Measurements from ENCODE around the gene SEMA4F.

The SEMA4F gene

DNA sequence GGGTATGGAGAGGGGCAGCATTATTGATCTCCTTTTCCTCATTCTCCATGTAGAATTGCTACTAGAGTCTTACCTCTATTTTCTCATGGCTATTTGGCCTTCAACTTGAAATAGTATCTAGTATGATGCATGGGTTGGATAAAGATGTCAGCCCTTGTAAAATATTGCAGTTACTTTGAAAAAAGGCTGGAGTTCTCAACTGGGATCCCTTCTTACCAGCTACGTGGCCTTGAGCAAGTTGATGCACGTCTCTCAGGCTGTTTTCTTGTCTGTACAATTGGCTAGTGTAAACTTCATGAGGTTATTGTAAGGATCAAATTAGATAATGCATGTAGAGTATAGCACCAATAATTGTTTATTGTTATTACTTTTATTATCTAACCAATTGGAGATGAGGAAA lies 50.2 kb downstream of the SEMA4F start:
- DNase-seq (ENCODE audit: low read depth in 4 of 4, low spot score in 1 of 4), result no peak

DNA sequence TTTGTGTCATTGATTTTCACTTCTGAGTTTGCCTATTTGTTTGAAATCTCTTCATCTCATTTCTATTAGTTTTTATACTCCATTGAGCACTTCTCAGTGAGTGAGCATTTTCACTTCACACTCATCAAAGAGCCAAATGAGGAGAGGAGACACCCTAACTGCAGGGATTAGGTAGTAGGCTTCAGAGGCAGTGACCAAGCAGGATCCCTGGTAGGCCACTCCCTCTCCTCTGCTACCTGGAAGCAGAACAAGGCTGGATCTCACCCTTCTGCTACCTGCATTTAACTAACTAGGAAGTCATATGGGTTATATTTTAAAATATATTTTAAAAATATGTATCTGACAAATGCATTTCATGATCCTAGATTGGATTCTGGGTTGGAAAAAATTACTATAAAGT lies 52.7 kb downstream of the SEMA4F start:
- no peak for DNase-seq (ENCODE audit: low read depth in 4 of 4, low spot score in 1 of 4)

DNA sequence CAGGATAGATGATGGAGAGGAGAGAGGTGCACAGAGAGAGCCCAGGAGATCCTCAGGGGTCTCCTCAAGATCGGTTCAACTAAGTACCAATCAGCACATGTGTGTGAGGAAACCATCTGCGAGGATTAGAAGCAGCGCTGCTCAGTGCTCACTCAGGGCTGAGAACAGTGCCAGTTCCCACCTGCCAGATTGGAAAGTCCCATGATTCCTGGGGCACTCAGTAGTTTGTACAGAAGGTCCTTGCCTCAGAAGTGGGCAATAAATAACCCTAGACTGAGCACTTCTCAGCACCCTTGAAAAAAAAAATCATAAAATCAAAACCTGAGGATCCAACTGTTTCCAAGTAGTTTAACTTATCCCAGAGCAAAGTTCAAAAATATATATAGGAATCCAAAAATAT lies 53.8 kb downstream of the SEMA4F start:
- no peak for DNase-seq (ENCODE audit: low read depth in 4 of 4, low spot score in 1 of 4)

DNA sequence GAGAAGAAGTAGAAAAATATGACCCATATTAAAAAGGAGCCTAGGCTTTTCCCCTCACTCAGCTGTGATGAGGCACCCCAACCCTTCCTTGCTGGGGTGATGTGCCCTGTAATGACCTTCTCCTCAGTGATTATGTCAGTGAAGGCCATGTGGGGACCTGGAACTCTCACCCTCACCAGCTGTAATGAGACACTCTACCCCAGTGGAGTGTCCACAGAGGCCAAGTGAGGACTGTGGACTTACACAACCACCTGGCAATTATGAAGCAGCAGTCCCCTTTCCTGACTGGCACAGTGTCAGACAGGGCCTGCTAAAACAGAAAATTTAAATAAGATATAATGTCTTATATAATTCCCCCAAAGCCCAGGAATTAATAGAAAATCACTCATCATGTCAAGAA lies 54.2 kb downstream of the SEMA4F start:
- DNase-seq (ENCODE audit: low read depth in 4 of 4, low spot score in 1 of 4), result no peak

DNA sequence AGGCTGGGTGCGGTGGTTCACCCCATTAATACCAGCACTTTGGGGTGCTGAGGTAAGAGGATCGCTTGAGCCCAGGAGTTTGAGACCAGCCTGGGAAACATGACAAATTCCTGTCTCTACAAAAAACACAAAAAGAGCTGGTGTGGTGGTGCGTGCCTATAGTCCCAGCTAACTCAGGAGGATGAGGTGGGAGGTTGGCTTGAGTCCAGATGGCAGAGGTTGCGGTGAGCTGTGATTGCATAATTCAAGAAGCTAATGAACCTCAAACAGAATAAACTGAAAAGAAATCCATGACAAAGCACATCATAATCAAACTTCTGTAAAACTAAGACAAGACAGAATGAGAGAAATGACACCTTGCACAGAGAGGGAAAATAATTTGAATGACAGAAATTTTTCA lies 54.8 kb downstream of the SEMA4F start:
- DNase-seq (ENCODE audit: low read depth in 4 of 4, low spot score in 1 of 4), result no peak

DNA sequence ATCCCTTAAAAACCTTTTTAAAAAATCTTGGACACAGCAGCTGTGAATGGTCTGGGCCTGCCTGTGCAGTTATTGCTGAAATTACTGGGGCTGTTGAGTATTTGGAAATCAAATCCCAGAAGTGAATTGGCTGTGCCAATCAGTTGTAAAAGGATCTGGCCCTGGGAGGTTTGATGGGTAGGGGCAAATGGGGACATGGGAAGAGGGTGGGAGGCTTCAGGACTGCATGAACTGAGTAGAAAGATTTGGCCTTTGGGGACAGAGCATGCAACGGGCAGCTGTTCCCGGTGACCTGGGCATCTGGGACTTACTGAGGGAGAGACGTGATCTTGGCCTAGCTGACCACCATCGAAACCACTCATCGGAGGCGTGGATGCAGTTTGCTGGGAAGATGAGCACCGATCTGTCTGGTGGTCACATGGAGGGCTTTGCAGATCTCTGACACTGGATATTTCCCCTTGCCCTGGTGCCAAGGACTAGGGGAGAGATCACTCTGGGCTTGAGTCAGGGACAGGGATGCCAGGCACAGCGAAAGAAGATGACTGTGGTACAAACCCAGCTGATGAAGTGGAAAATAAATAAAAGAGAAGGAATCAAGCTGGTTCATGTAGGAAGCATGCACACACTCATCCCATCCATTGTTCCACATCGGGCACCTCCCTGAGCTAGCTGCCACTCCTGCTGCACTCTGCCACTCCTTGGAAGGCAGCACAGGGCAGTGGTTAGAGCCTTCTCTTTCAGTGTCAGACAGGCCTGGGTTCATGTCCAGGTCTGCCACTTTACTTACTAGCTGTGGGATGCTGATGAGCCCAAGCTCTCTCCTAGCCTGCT lies 58.4 kb downstream of the SEMA4F start:
- DNase-seq (ENCODE audit: low read depth in 4 of 4, low spot score in 1 of 4), result no peak

DNA sequence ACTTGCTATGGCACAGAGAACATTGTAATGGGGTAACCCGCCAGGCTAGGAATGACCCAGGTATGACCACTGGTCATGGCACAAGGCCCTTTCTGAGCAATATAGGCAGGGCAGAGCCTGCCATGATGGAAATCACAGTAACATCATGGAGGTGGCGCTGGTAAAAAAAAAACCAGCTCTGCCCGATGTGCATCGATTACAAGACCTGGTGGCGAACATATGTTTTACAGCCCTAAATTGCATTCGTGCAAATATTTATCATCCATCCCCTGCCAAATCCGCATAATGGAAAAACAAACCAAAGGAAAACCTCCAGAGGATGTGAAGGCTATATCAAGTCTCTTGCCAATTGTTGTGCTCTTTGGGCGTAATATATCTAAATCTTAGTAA lies 60.6 kb downstream of the SEMA4F start:
- no peak for DNase-seq (ENCODE audit: low read depth in 4 of 4, low spot score in 1 of 4)

DNA sequence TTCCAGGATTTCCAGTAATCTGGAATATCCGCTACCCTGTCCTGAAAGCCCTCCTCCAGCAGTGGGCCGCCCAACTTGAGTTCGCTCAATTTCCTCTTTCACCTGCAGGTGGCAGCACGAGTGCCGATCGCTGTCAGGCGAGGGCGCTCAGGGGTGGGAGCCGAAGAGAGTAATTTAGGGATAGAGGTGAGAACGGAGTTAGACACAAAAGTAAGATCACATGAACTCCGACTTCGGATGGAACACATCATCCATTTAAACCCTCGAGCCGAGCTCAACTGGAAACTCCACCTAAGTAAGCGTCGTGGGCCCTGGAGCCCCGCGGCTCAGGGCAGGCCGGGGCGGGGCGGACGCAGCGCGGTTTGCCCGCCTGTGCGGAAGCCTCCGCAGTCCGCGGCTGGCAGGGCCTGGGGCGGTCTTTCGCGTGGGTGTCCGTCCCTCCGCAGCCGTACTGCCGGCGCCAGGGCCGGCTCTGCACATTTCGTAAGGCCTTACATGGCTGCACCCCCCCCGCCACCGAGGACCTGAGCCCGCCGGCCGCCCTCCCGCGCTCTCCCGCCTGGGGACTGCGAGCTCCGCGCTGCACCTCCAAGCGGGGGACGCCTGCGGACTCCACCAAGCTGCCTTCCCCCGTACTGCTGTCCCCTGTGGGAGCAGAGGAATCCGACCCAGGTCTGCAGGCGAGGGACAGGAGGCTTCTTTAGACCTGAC lies 61.2 kb downstream of the SEMA4F start:
- peak; percentile 57 to 76 (median 66) for DNase-seq (ENCODE audit: low read depth in 4 of 4, low spot score in 1 of 4)

DNA sequence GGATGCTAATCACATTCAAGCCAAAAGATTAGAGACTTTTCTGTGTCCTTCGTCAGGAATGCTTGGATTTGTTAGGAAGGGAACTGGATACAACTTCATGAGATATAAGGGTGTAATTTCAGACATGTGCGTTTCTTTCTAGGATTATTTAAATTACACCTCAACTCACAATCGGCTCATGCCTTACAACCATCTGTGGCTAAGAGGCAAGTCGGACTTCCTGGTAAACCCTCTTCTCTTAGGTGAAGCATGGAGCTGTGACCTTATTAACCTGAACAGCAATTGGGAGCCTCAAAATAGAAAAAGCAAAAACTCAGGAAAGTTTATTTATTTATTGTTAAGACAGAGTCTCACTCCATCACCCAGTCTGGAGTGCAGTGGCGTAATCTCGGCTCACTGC lies 61.8 kb downstream of the SEMA4F start:
- DNase-seq (ENCODE audit: low read depth in 4 of 4, low spot score in 1 of 4), result no peak

DNA sequence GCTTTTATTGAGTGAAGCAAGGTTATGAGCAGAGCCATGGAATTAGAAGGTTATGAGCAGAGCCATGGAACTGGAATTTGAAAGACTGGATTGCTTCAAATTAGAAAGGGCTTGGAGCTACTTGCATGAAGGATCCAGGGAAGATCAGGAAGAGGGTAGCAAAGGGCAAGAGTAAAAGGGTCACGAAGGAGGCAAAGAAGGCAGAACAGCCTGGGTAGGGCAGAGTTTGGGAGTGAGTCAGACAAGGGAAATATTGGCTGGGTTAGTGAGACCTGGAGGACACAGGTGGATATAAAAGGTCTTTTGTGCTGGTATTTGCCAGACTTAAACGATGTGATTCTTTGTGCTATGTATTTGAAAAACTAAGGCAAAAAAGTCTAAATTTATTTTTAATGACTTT lies 65.0 kb downstream of the SEMA4F start:
- DNase-seq (ENCODE audit: low read depth in 4 of 4, low spot score in 1 of 4), result no peak

DNA sequence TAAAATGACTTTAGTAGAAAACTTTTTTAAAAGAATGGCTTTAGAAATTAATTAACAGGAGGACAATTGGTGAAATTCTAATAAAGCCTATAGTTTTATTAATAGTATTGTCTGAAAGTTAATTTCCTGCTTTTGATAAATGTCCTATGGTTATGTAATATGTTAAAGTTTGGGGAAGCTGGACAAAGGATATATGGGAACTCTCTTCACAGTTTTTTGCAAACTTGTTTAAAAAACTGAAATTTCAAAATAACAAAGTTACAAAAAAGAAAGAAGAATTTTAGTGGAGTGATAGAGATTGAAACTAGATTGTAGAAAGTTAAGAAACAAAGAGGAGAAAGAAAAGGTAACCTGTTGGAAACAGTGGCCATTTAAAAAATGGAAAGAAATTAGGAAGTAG lies 67.3 kb downstream of the SEMA4F start:
- DNase-seq (ENCODE audit: low read depth in 4 of 4, low spot score in 1 of 4), result no peak

DNA sequence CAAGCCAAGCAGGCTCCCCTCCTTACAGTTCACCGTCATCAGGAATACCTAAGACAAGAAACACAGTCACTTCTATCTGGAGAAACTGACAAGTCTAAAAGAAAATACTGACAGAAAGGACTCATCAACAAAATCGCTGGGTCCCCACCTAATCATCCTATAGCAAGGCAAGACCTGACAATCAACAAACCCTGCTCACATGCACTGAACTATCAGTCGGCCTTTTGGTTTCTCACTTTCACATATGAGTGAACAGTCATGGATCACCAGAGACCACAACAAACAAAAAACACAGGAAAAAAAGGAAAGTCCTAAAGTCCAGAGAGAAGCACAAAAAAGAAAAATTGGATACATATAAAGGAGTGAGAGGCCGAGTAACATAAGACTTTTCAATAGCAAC lies 70.4 kb downstream of the SEMA4F start:
- no peak for DNase-seq (ENCODE audit: low read depth in 4 of 4, low spot score in 1 of 4)

DNA sequence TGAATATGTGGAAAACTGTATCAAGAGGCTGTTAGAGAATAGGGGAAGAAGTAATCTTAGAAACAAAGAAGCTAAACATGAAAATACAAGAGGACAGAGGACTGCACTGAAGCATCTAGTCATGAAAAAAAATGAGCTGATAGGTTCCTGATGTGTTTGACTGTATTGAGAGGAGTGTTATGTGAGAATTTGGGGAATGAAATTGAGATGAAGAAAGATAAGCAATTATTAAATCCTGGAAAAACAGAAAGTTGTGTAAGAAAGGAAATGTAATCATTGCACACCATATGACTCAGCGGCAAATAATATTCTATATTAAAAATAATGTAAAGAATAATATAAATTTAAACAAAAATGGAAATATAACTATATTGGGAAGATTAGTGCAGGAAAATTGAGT lies 71.2 kb downstream of the SEMA4F start:
- DNase-seq (ENCODE audit: low read depth in 4 of 4, low spot score in 1 of 4), result no peak

DNA sequence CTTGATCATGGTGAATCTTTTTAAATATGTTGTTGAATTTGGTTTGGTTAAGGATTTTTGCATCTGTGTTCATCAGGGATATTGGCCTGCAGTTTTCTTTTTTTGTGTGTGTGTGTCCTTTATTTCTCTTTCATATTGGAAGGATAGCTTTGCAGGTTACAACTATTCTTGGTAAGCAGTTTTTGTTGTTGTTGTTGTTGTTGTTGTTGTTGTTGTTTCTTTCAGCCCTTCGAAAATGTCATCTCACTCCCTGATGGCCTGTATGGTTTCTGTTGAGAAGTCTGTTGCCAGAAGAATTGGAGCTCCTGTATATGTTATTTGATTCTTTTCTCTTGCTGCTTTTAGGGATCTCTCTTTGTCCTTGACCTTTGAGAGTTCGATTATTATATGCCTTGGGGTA lies 74.8 kb downstream of the SEMA4F start:
- no peak for DNase-seq (ENCODE audit: low read depth in 4 of 4, low spot score in 1 of 4)

DNA sequence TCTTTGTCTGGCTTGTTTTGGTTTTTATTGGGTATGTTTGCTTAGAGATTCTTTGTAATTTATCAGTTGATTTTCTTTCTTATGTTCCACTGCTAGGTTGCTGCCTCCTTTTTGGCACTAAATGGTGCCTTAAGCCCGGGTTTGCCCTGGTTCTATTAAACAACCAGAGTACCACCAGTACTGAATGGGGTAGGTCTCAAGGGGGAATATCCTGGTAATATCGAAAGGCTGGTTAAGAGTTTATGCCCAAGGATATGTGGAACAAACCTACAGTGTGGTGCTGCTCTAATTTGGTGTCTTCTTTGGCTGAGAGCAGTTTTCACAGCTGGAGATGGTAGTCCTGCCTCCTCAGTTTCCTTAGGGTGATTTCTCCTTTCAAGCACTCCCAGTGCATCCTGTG lies 76.5 kb downstream of the SEMA4F start:
- no peak for DNase-seq (ENCODE audit: low read depth in 4 of 4, low spot score in 1 of 4)

Data from stimulated activated CD4-positive, alpha-beta T cell treated with anti-CD3 and anti-CD28 coated beads, Interleukin-1b, Interleukin-23, amount 100 ng/mL, for 24 hours (primary cell).